ENCODE results near the gene TNFRSF11A.
A peak's percentile ranks its signal among the peaks of the same experiment; 100 is the strongest.

The TNFRSF11A gene

DNA sequence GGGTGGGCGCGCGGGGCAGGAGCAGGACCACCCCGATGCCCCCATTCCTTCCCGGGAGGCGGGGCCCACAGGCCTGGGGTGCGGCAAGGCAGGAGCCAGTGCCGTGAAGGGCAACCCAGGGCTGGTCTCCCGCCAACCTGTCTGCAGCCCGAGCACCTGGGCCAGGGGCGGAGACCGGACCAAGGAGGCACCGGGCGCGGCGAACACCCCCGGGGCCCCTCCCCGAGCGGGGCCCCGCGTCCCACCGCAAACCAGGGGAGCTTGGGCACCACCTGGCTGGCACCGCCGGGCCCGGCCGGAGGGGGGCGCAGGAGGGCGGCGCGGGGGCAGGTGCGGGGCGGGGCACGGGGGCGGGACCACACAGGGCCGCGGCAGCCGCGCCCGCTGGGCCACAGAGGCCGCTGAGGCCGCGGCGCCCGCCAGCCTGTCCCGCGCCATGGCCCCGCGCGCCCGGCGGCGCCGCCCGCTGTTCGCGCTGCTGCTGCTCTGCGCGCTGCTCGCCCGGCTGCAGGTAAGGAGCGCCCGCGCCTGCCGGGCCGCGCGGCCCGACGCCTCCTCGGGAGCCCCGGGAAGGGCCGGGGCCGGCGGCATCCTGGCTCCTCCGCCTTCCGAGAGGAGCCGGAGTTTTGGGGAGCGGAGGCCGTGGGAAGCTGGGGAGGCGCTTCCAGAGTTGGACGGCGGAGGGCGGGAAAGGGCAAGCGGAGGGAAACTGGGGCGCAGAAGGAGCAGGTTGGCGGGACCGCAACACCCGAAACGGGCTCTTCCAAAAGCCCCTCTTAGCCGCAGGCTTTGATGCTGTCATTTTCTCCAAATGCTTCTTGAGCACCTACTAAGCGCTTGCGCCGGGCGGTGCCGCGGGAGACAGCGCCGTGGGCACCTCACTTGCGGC, at the start of gene TNFRSF11A:
TNFRSF11A (plus strand) TSS at position 394 of the 889 bp plus-strand sequence; CDS start at position 437, 43 bp downstream.
- peak; percentile 74 for DNase-seq

- no peak for DNase-seq
Measured at GRCh38 chr18:62277045-62277444, 48.1 kb upstream of the TNFRSF11A start.

DNA sequence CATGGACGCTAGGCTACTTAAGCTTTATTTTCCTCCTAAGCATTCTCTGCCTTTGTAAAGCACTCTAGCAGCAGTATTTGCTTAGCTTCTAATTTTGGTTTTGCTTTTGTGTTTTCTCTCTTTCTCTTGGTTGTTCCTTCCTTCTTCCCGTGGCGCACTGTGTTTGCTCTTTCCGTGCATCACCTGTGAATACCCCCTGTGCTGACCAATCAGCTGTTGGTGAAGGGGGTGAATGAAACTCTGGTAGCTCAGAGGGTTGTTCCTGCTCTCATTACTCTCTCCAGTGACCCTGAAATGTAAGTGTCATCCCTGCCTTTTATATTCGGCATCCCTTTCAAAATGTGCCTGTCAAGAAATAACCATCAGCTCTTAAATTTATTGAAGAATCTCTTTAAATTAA, 45.5 kb upstream of the TNFRSF11A start:
- no peak for DNase-seq

- no peak for DNase-seq
Measured at GRCh38 chr18:62280058-62280457, 45.1 kb upstream of the TNFRSF11A start.

GRCh38 chr18:62280786-62281185, 44.3 kb upstream of the TNFRSF11A start:
- DNase-seq: no peak

- no peak for DNase-seq
Measured at GRCh38 chr18:62281684-62282083, 43.4 kb upstream of the TNFRSF11A start.

- DNase-seq: no peak
Measured at GRCh38 chr18:62282188-62282629, 42.9 kb upstream of the TNFRSF11A start.

- no peak for DNase-seq
Measured at GRCh38 chr18:62284637-62285036, 40.5 kb upstream of the TNFRSF11A start.

DNA sequence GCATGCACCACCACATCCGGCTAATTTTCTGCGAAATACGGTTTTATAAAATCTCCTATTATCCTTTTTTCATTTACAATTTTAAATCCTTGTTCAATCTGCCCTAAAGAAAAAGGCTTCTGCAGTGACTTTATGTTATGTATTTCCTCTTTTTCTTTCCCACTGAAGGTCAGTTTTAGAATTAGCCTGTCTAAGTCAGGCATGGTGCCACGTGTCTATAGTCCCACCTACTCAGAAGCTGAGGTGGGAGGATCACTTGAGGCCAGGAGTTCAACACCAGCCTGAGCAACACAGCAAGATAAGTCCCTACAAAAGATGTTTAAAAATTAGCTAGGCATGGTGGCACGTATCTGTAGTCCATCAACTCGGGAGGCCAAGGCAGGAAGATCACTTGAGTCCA, 39.8 kb upstream of the TNFRSF11A start:
- DNase-seq: no peak

GRCh38 chr18:62287781-62288664, 37.1 kb upstream of the TNFRSF11A start:
- DNase-seq: no peak

DNA sequence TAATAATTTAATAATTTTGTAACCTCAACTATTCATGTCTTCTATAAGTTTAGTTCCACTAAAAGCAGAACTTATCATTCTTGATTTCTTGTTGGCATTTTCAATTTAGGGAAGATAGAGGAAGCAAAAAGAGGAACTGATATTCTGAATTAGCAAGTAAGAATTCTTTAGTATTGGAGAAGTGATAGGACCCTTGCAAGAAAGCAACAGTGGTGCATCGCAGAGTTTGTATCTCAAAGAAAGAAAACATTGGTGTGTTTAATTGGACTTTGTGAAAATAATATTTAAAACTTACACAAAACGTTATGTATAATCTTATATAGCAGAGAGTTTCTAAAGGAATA, 36.5 kb upstream of the TNFRSF11A start:
- no peak for DNase-seq

- DNase-seq: no peak
Measured at GRCh38 chr18:62289047-62289446, 36.1 kb upstream of the TNFRSF11A start.

- no peak for DNase-seq
Measured at GRCh38 chr18:62294073-62294472, 31.0 kb upstream of the TNFRSF11A start.

GRCh38 chr18:62300359-62300963, 24.6 kb upstream of the TNFRSF11A start:
- no peak for DNase-seq

DNA sequence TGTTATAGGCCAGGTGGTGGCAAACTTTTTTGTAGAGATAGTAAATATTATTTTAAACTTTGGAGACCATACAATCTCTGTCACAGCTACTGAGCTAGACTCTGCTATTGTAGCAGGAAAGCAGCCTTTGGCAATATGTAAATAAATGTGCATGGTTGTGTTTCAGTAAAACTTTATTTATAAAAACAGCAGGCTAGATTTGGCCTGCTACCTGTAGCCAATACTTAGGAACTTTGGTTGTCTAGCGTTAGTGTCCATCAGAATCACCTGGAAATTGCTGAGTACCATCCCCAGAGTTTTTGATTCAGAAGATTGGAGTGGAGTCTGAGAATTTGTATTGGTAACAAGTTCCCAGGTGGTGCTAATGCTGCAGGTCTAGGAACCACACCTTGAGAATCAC, 23.8 kb upstream of the TNFRSF11A start:
- DNase-seq: no peak

DNA sequence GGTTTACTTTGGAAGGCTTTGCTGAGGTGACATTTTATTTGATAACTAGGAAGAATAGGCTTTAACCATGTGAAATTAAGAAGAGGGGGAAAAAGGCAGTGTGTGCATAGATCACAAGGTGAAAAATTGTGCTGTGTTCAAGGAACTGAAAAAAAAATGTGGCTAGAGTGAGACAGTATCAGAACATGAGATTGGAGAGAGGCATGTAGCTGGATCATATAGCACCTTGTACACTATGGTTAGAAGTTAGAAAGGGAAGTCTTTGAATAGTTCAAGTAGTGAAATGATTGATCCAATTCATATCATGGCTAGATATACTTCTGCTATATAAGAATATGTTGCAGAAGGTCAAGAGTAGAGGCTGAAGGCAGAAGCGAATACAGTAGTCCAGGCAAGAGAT, 12.3 kb upstream of the TNFRSF11A start:
- no peak for DNase-seq

DNA sequence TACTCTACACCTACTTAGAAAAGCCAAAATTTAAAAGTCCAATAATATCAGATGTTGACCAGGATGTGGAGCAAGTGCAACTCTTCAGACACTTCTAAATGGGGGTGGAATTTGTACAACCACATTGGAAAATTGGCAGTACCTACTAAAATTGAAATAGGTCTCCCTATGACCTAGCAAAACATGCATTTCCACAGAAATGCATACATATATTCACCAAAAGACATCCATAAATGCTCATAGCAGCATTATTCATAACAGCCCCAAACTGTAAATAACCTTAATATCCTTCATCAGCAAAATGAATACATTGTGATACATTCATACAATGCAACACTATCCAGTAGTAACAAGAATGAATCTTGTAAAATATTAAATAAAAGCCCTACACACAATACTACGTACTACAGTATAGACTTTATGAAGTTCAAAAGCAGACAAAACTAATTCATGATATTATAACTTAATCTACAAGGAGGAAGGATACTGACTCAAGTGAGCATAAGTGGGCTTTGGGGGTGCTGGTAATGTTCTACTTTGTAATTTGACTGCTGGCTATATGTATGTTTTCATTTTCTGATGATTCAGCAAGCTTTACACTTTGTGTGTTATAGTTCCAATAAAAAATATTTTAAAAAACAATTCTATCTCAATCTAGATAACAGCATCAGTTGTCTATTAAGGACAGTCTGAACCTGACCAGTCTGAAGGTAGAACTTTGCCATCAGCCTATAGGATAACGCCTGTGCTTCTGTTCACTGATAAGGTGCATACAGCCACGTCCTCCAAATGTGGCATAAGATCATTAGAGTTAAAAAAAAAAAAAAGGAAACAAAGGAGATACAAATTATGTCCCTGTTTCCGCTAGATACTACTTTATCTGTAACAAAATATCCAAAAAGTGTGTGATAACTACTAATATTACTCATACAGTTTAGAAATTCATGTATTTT, 6.6 kb upstream of the TNFRSF11A start:
- no peak for DNase-seq

DNA sequence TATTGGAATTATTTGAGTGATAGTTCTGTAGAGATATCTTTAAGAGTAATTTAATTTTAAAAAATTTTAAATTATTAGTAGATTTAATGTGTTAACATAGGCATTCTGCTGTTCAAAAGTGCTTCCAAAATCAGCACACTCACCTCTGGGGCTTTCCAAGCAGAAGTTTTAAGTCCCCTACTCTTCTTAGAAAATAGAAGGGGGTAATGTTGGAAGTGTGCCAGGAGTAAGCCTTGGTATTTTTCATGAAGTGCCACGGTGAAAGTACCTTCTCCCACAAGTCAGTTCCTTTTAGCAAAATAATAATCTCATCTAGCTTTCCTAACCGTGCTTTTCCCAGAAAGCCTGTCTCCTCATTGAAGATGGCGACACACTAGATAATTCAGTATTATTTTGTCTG, 3.9 kb upstream of the TNFRSF11A start:
- DNase-seq: no peak

DNA sequence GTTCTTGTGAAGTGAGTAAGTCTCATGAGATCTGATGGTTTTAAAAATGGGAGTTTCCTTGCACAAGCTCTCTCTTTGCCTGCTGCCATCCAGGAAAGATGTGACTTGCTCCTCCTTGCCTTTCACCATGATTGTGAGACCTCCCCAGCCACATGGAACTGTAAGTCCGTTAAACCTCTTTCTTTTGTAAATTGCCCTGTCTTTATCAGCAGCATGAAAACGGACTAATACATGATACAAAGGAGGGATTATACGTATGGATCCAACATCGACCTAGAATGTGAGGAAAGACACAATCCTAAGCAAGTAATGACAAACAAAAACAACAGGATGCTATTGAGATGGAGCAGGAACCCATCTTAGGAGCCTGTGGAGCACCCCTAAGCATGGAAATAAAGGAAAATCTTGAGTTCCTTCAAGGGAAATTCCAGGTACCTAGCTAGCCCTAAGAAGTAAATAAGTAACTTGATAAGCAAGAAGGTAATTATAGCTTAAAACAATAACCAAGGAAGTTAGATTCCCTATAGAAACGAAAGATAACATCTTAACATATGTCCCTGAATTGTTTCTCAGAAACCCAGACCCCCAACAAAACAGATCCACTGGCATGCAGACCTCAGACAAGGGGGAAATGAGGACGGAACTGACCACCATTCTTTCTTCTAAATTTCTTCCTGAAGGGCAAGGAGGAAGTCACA, 1.5 kb upstream of the TNFRSF11A start:
- no peak for DNase-seq

DNA sequence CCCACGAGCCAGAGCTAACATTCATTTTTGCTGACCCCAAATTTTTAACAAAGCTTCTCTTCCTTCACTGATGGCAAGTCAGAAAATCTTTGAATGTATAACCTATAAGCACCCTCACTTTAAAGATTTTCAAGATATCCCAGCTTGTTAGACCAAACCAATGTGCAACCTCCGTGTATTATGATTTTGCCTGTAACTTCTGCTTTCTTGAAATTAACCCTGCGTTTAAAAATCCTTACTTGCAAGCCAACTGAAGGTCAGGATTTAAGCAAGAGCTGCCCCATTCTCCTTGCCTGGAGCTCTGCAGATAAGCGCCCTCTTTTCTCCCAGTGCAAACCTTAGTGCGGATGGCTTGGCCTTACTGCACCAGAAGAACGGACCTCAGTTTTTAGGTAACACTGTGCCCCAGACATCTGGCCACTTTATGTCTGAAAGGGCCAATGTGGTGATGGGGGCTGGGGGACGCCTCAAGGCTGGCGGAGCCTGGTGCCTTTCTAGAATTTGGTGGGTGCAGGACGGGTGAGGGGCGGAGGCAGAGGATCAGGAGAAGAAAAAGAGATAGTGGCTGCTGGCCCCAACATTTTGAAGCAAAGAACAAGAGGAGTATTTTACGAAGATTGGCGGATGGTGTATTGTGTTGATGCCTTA, 805 bp upstream of the TNFRSF11A start:
- no peak for DNase-seq
